Hepatocyte (in vitro differentiated cells): ENCODE data around the gene AKAP6.

Source experiments
- EZH2 ChIP-seq: fragments of 200-600 bp; sonication (generic); IDR thresholded peaks from 2 replicates; pipeline ENCODE4 v1.6.1; 2016; ENCODE audit warnings: antibody characterized with exemption, mild to moderate bottlenecking, borderline replicate concordance
- EZH2phosphoT487 ChIP-seq: fragments of 200-600 bp; sonication (generic); IDR thresholded peaks from one replicate; pipeline ENCODE4 v1.6.1; 2018; ENCODE audit warnings: antibody characterized with exemption, mild to moderate bottlenecking, low read depth, moderate library complexity; ENCODE audit not compliant: unreplicated experiment, severe bottlenecking
- TF ChIP-seq, protein P1 (sequence below): fragments of 200-600 bp; sonication (generic); IDR thresholded peaks from 2 replicates; pipeline ENCODE4 v1.5.1; 2016; ENCODE audit warnings: antibody characterized with exemption, mild to moderate bottlenecking; ENCODE audit not compliant: poor library complexity

DNA sequence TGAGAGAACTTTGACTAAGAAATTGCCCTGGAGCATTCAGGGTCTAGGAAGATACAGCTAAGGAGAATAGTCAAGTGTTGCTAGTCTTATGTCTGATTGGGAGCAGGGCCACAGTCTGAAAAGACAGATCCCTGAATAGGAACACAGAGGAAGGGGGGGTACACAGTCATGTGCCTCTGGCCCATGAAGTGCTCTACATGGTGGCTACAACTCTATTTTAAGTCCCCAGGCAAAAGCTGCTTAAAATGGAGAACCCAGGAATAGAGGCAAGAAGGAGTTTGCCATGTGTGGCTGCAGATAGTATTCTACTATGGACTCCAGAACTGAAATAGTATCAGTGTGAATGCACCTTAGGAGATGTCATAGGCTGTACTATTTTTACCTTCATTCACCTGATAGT, 491.6 kb downstream of the AKAP6 start:
- TF ChIP-seq, protein P1, sequence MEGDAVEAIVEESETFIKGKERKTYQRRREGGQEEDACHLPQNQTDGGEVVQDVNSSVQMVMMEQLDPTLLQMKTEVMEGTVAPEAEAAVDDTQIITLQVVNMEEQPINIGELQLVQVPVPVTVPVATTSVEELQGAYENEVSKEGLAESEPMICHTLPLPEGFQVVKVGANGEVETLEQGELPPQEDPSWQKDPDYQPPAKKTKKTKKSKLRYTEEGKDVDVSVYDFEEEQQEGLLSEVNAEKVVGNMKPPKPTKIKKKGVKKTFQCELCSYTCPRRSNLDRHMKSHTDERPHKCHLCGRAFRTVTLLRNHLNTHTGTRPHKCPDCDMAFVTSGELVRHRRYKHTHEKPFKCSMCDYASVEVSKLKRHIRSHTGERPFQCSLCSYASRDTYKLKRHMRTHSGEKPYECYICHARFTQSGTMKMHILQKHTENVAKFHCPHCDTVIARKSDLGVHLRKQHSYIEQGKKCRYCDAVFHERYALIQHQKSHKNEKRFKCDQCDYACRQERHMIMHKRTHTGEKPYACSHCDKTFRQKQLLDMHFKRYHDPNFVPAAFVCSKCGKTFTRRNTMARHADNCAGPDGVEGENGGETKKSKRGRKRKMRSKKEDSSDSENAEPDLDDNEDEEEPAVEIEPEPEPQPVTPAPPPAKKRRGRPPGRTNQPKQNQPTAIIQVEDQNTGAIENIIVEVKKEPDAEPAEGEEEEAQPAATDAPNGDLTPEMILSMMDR, result no peak
- no peak for TF ChIP-seq EZH2phosphoT487
- TF ChIP-seq EZH2, result no peak
